ENCODE data around the gene RBFOX1.

The RBFOX1 gene

DNA sequence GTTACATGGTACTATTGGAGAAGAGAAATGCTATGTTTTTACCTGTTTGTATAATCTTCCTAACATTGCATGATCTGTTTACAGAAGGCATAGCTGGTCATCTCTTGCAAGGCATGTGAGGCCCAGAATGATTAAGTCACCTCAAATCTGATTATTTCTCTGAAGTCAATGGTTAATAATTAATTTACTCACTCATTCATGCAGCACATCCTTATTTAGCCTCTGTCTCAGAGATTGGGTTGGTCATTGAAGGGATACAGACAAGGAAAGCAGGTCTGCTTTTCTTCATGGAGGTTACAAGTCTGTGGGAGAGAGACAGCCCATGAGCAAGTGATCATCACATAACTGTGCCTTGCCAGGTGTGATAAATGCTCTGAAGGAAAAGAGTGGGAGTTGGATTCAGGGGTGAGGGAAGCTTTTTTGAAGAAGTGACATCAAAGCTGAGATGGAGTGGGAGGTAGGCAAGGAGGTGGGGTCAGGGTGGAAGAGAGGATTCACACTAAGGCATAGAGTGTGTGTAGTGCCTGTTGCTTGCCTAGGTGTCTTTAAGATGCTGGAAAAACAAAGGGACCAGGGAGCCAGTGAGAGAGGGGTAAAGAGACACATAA, 16.3 kb upstream of the RBFOX1 start:
- no peaks in the 10 kb centered on the region for H3K4me1 ChIP-seq (ENCODE audit: control insufficient read depth, insufficient read depth, low read length)
- H3K9me3 ChIP-seq (ENCODE audit: control insufficient read depth, low read length): no peaks in the 10 kb centered on the region
- no peak overlapping the region for H3K4me3 ChIP-seq (ENCODE audit: low read length)
- H3K27me3 ChIP-seq (ENCODE audit: control insufficient read depth, insufficient read depth, low read length): no peaks in the 10 kb centered on the region
- H3K36me3 ChIP-seq (ENCODE audit: control insufficient read depth, insufficient read depth, low read length): no peaks in the 10 kb centered on the region
- no peak overlapping the region for H3K9ac ChIP-seq (ENCODE audit: low read length)

DNA sequence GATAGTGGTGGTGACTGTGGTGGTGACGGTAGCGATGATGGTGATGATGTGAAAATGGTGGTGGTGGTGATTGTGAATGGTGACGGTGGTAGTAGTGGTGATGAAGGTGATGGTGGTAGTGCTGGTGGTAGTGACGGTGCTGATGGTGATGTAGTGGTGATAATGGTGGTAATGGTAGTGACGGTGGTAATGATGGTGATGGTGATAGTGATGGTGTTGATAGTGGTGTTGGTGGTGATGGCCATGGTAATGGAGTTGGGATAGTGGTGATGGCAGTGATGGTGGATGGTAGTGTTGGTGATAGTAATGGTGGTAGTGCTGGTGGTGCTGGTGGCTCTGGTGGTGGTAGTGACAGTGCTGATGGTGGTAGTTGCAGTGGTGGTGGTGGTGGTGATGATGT, 14.7 kb upstream of the RBFOX1 start:
- H3K9me3 ChIP-seq (ENCODE audit: control insufficient read depth, low read length): no peaks in the 10 kb centered on the region
- H3K27me3 ChIP-seq (ENCODE audit: control insufficient read depth, insufficient read depth, low read length): no peaks in the 10 kb centered on the region

DNA sequence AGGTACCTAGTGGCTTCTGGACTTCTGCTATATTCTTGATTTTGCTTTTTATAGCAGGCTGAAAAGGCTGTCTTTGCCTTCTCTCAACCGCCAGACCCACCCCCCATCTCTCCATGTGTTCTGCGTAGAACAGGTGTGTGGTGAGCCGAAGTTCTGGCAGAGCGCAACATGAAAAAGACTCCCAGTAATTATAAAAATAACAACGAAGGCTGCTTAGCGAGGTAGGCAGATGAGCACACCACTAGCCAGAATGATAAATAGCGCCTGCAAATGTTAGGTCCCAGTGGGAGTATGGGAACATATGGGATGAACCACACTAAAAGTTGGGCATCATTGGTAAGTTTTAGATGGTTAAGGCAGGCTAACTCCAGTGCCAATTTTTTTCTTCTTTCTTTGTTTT, 14.0 kb upstream of the RBFOX1 start:
- no peaks in the 10 kb centered on the region for H3K4me1 ChIP-seq (ENCODE audit: control insufficient read depth, insufficient read depth, low read length)
- H3K4me3 ChIP-seq (ENCODE audit: low read length): no peak overlapping the region
- H3K9ac ChIP-seq (ENCODE audit: low read length): no peak overlapping the region
- H3K9me3 ChIP-seq (ENCODE audit: control insufficient read depth, low read length): no peaks in the 10 kb centered on the region
- H3K27me3 ChIP-seq (ENCODE audit: control insufficient read depth, insufficient read depth, low read length): no peaks in the 10 kb centered on the region
- H3K36me3 ChIP-seq (ENCODE audit: control insufficient read depth, insufficient read depth, low read length): no peaks in the 10 kb centered on the region

More for the DNA sequence above, 14.7 kb upstream of the RBFOX1 start:
- H3K36me3 ChIP-seq (ENCODE audit: control insufficient read depth, insufficient read depth, low read length): no peaks in the 10 kb centered on the region
- H3K4me1 ChIP-seq (ENCODE audit: control insufficient read depth, insufficient read depth, low read length): no peaks in the 10 kb centered on the region
- H3K9ac ChIP-seq (ENCODE audit: low read length): no peak overlapping the region
- H3K4me3 ChIP-seq (ENCODE audit: low read length): no peak overlapping the region

DNA sequence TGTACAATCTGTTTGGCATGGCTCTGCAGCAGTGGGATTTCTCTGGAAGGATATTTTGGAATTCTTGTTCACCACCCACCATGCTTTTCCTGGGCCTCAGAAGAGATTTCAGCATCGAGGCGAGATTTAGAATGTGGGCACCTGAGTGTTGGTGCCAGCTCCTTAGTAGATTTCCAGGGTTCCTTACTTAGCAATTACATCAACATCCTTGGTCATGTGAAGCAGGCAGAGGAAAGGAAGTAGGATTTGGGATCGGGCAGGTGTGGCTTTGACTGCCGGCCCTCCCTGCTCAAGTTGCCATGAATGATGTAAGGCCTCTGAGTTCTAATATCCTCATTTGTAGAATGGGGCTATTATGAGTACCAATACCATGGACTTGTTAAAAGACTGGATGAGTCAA, 13.1 kb upstream of the RBFOX1 start:
- Histone ChIP-seq H3K36me3 (ENCODE audit: control insufficient read depth, insufficient read depth, low read length) (no peaks in the 10 kb centered on the region), H3K4me3 (ENCODE audit: low read length) (no peak overlapping the region), H3K9me3 (ENCODE audit: control insufficient read depth, low read length) (no peaks in the 10 kb centered on the region), H3K9ac (ENCODE audit: low read length) (no peak overlapping the region), H3K27me3 (ENCODE audit: control insufficient read depth, insufficient read depth, low read length) (no peaks in the 10 kb centered on the region), H3K4me1 (ENCODE audit: control insufficient read depth, insufficient read depth, low read length) (no peaks in the 10 kb centered on the region)

GRCh38 chr16:7321661-7322060, 11.0 kb upstream of the RBFOX1 start:
- no peaks in the 10 kb centered on the region for H3K9me3 ChIP-seq (ENCODE audit: control insufficient read depth, low read length)
- no peaks in the 10 kb centered on the region for H3K4me1 ChIP-seq (ENCODE audit: control insufficient read depth, insufficient read depth, low read length)
- no peaks in the 10 kb centered on the region for H3K36me3 ChIP-seq (ENCODE audit: control insufficient read depth, insufficient read depth, low read length)
- H3K4me3 ChIP-seq (ENCODE audit: low read length): no peak overlapping the region
- no peaks in the 10 kb centered on the region for H3K27me3 ChIP-seq (ENCODE audit: control insufficient read depth, insufficient read depth, low read length)
- no peak overlapping the region for H3K9ac ChIP-seq (ENCODE audit: low read length)

GRCh38 chr16:7324321-7324720, 8.3 kb upstream of the RBFOX1 start:
- H3K4me3 ChIP-seq (ENCODE audit: low read length): no peak overlapping the region
- H3K4me1 ChIP-seq (ENCODE audit: control insufficient read depth, insufficient read depth, low read length): no peaks in the 10 kb centered on the region
- H3K9me3 ChIP-seq (ENCODE audit: control insufficient read depth, low read length): no peaks in the 10 kb centered on the region
- no peak overlapping the region for H3K9ac ChIP-seq (ENCODE audit: low read length)
- H3K36me3 ChIP-seq (ENCODE audit: control insufficient read depth, insufficient read depth, low read length): no peaks in the 10 kb centered on the region
- no peaks in the 10 kb centered on the region for H3K27me3 ChIP-seq (ENCODE audit: control insufficient read depth, insufficient read depth, low read length)

- H3K4me3 ChIP-seq (ENCODE audit: low read length): no peak overlapping the region
- no peaks in the 10 kb centered on the region for H3K27me3 ChIP-seq (ENCODE audit: control insufficient read depth, insufficient read depth, low read length)
- no peaks in the 10 kb centered on the region for H3K4me1 ChIP-seq (ENCODE audit: control insufficient read depth, insufficient read depth, low read length)
- no peaks in the 10 kb centered on the region for H3K9me3 ChIP-seq (ENCODE audit: control insufficient read depth, low read length)
- no peak overlapping the region for H3K9ac ChIP-seq (ENCODE audit: low read length)
- H3K36me3 ChIP-seq (ENCODE audit: control insufficient read depth, insufficient read depth, low read length): no peaks in the 10 kb centered on the region
These were observed 6.8 kb upstream of the RBFOX1 start for GRCh38 chr16:7325834-7326233.

- no peaks in the 10 kb centered on the region for H3K27me3 ChIP-seq (ENCODE audit: control insufficient read depth, insufficient read depth, low read length)
- H3K4me1 ChIP-seq (ENCODE audit: control insufficient read depth, insufficient read depth, low read length): no peaks in the 10 kb centered on the region
- no peaks in the 10 kb centered on the region for H3K36me3 ChIP-seq (ENCODE audit: control insufficient read depth, insufficient read depth, low read length)
- no peaks in the 10 kb centered on the region for H3K9me3 ChIP-seq (ENCODE audit: control insufficient read depth, low read length)
- no peak overlapping the region for H3K4me3 ChIP-seq (ENCODE audit: low read length)
- H3K9ac ChIP-seq (ENCODE audit: low read length): no peak overlapping the region
These were observed 1.9 kb upstream of the RBFOX1 start for GRCh38 chr16:7330709-7331108.

- no peak overlapping the region for H3K4me3 ChIP-seq (ENCODE audit: low read length)
- H3K4me1 ChIP-seq (ENCODE audit: control insufficient read depth, insufficient read depth, low read length): no peaks in the 10 kb centered on the region
- H3K36me3 ChIP-seq (ENCODE audit: control insufficient read depth, insufficient read depth, low read length): no peaks in the 10 kb centered on the region
- H3K9me3 ChIP-seq (ENCODE audit: control insufficient read depth, low read length): no peaks in the 10 kb centered on the region
- H3K27me3 ChIP-seq (ENCODE audit: control insufficient read depth, insufficient read depth, low read length): no peaks in the 10 kb centered on the region
- H3K9ac ChIP-seq (ENCODE audit: low read length): no peak overlapping the region
These were observed 648 bp upstream of the RBFOX1 start for GRCh38 chr16:7331997-7332396.

DNA sequence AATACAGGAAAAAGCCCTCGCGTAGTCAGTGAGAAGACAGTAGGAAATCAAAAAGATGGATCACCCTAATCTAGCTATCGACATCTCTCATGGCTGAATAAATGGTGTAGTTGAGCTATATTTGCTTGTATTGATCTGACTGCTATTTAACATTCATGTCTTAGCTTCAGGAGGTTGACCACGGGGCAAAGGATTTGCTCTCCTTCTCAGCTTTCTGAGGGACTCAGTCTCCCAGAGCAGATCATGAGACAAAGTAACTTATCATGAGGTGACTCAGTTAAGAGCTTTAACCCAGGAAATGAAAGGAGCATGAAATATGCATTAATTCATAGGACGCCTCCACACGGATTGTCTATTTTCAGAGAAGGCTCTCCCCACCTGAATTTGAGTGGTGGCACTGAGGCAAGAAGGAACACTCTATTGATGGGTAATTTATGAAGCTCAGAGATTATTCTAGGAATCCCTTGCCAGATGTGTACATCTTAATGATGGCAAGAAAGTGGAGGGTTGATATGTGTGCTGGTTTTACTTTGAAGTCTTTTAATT, 608 bp downstream of the RBFOX1 start:
- Histone ChIP-seq H3K4me3 (ENCODE audit: low read length) (no peak overlapping the region), H3K9me3 (ENCODE audit: control insufficient read depth, low read length) (no peaks in the 10 kb centered on the region), H3K27me3 (ENCODE audit: control insufficient read depth, insufficient read depth, low read length) (no peaks in the 10 kb centered on the region), H3K4me1 (ENCODE audit: control insufficient read depth, insufficient read depth, low read length) (no peaks in the 10 kb centered on the region), H3K9ac (ENCODE audit: low read length) (no peak overlapping the region), H3K36me3 (ENCODE audit: control insufficient read depth, insufficient read depth, low read length) (no peaks in the 10 kb centered on the region)

DNA sequence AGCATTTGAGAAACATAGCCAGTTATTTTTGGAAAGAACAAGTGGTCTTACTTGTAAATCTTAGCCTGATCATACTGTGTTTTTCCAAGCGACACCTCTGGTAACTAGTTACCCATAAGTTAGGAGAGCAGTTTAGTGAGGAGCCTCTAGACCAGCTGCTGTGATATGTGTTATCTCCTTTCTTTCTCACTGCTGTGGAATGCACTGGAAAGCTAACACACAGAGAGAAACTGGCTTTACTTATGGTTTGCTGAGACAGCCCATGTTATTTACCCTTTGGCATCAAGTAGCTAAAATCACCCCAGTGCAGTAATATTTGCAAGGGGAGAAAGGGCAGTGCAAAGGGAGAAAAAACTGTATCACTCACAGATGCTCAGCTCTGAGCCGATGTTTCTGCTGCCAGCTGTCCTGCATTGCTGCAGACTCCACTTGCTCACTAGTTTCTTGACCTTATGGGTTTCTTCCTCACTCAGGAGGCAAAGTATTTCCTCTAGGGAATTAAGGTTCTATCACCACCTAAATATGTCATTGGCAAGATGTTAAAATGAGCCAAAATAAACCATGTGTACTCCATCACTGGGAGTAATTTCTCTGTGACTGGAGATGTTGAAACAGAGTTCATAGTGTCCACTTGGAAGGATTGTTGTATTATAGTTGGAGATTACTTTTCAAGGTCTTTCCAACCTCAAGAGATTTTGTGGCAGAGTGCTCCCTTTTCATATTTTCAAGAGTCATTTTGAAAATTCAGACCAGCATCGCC, 2.3 kb downstream of the RBFOX1 start:
- Histone ChIP-seq H3K4me1 (ENCODE audit: control insufficient read depth, insufficient read depth, low read length) (no peaks in the 10 kb centered on the region), H3K9ac (ENCODE audit: low read length) (no peak overlapping the region), H3K27me3 (ENCODE audit: control insufficient read depth, insufficient read depth, low read length) (no peaks in the 10 kb centered on the region), H3K36me3 (ENCODE audit: control insufficient read depth, insufficient read depth, low read length) (no peaks in the 10 kb centered on the region), H3K4me3 (ENCODE audit: low read length) (no peak overlapping the region), H3K9me3 (ENCODE audit: control insufficient read depth, low read length) (no peaks in the 10 kb centered on the region)

GRCh38 chr16:7335991-7336634, 3.5 kb downstream of the RBFOX1 start:
- no peaks in the 10 kb centered on the region for H3K36me3 ChIP-seq (ENCODE audit: control insufficient read depth, insufficient read depth, low read length)
- H3K9me3 ChIP-seq (ENCODE audit: control insufficient read depth, low read length): no peaks in the 10 kb centered on the region
- no peak overlapping the region for H3K9ac ChIP-seq (ENCODE audit: low read length)
- no peaks in the 10 kb centered on the region for H3K4me1 ChIP-seq (ENCODE audit: control insufficient read depth, insufficient read depth, low read length)
- no peak overlapping the region for H3K4me3 ChIP-seq (ENCODE audit: low read length)
- H3K27me3 ChIP-seq (ENCODE audit: control insufficient read depth, insufficient read depth, low read length): no peaks in the 10 kb centered on the region

All from mucosa of stomach (tissue), 1 donor.